EH (cell line): Measurements from ENCODE around the gene PPARGC1A.

Source experiments
- DNase-seq: peaks from one replicate; pipeline ENCODE4 v3.0.0-alpha.2; 2015; ENCODE audit warnings: low read depth

PPARGC1A gene

DNA sequence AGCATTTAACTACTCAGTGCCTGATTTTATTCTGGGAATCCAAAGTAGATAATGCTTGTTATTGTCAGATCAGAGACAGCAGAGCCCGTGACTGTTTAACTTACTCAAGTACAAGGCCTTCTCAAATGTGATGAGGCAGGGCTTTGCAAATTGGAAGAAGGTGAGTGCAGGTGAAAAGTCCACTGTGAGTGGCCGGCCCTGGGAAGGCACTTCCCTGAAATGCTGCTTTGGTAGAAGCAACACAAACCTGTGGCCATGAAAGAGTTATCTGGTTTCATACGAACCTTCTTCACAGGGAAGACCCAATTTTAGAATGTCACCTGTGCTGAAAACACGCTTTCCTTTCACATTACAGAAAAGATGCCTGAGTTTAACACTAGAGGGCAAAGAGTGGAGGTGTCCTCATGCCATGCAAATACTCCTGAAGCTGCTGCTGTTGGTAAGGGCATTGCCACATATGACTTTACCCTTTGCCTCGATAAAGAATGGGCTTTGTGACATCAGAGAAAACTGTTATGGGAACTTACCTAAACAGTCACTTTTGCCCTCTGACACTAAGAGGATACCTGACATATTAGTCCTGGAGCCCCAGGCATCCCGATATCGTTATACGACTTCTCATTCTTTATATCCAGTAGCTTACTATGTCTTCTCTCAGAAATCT is 8.0 kb downstream of the PPARGC1A start:
- DNase-seq, result no peak

DNA sequence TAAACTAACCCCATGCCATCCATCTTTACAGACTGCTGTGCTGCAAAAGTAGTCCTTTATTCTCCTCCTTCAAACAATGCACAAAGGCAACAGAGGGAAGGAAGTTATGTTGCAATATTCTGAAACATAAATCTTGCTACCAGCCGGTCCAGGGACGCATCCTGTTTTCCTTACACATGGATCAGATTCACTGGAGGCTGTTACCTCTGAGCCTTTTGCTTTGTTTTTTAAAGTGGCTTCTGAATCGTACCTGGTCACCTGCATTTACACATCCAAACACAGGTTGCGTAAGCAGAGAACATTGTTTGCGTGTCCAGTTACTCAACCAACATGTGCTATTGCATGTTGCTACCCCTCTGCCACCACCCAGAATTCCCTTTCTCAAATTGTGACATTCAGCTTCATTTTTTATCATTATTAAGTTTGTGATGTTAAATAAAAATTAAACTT is 8.8 kb downstream of the PPARGC1A start:
- no peak for DNase-seq

DNA sequence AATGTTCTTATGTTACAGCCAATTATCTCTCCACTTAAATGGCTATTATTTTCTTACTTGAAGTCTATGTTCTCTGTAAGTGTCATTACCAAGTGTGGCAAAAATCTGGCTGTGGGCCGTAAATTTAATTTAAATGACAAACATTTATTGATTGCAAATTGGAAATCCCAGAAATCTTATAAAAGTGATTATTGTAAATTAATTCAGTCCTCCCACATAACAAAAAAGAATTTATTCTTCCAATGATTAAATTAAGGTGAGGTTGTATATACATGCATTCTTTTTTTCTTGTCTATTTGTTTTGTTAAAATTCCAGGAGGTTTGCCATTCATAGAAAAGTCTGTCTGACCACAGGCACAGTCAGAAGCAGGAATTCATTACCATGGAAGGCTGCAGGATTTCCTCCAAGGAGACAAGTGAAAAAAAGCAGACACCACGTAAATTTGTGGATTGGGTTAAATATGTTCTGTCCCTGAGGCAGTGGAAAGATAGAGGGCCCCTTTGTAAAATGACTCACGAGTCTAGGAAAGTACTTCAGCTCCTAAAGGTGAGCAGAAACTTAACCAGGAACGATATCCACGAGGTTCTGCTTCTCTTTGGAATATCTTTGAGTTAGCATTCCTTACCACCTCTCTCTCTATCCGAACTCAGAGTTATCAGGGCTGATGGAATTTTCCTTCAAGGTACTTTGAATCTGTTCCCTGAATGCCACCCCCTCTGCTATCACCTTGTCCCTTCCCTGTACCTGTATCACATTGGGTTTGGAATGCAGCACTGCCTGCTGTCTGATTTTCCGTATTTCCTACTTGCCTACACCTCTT is 10.7 kb downstream of the PPARGC1A start:
- DNase-seq, result peak; percentile 13

DNA sequence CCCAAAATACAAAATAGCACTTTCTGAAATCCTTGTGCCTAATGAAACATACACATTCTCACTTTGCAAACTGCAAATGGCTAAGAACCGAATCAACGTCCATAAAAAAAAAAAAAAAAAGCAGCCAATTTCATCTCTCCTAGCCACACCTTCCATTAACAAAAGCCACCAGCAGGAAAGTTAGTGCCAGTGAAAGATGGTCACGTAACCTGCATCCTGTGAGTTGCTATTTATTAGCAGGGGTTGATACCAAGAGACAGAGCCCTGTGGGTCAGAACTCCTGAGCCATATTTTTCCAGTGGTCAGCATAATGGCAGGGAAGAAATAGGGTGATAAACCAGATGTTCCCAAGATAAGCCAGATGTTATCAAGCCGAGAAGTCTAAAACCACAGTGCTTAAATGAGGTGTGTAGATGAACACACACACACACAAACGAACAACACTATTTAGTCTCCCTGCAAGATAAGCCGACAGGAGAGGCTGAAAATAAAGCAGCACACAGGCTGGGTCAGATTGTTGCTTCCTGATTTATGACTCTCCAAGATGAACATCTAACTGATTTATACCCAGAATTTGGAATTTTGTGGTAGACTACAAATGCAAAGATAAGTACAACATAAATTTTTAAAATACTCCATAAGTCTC is 11.5 kb downstream of the PPARGC1A start:
- DNase-seq, result no peak

DNA sequence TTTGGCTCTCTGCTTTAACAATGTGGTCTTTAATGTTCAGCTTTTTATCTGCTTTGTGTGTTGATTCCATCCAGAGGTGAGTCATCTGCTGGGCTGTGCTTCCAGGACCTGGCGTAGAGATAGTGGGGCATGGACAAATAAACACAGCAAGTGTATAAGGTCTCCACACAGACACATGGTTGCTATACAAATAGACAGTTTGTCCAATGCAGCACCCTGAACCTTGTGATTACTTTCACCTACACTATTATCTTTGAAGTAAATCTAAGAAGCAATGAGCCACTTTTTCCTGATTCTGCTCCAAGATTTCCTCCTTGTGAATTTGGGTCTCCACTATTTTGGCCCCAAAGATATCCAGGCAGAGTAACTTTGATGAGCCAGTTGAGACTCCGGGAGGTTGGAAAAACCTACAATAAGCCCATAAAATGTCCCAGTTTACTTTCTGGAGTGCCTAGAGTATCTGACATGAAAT is 12.1 kb downstream of the PPARGC1A start:
- DNase-seq, result peak; percentile 25

DNA sequence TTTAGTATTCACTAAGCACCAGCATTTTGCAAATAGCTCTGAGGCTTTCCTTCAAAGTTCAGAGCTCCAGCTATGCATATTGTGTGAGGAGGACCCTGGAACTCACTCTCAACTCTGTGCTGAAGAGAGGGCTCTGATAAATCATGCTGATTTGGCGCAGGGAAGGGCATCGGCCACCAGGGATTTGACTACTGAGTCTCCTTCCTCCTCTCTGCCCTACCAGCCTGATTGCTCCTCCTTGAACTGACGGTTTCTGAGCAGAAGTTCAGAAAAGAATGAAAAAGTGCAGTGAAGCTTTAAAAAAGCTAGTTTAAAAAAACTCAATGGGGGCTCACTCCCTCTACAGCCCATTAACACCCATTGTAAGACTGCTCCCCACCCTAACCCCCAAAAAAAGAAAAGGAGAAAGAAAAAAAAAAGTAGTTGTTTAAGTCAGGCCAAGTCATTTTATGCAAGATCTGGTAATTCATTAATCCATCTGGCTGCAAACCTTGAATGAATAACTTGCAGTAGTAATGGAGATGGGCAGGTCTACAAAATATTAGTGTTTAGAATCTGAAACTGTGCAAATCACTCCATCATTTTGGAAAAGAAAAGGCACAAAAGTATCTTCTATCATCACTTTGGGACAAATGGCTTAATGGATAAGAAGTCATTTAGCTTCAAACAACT is 13.3 kb downstream of the PPARGC1A start:
- no peak for DNase-seq

DNA sequence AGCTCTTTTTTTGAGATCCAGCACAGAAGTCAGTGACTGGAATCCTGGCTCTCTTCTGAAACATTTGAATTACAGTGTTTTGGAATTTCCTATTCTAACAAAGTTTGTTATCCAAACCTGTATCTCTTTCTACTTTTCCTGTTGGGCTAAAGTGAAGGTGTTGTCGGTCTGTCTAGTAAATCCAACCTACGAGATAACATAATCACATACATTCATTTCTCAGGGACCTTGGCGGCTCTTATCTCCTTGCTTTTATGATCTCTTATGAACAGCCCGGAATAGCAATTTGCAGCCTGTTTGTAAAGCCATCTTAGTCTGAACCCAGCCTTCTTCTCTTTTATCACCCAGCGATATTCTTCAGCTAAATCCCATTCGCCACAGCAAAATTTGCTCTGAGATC is 14.5 kb downstream of the PPARGC1A start:
- no peak for DNase-seq

DNA sequence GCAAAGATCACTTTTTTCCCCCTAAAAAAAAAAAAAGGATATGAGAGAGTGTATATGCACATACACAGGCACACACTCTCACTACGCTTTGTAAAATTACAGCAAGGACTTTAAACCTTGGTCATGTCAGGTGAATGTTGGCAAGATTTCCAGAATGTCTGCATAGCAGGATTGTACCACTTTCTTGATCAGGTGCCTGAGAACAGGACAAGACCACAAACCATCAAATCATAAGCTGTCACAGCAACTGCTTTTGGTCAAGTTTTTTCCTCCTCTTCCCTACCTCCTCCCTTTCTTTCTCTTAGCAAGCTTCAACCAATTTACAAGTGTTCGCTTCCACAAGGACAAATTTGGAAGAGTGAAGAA is 15.3 kb downstream of the PPARGC1A start:
- DNase-seq, result no peak

DNA sequence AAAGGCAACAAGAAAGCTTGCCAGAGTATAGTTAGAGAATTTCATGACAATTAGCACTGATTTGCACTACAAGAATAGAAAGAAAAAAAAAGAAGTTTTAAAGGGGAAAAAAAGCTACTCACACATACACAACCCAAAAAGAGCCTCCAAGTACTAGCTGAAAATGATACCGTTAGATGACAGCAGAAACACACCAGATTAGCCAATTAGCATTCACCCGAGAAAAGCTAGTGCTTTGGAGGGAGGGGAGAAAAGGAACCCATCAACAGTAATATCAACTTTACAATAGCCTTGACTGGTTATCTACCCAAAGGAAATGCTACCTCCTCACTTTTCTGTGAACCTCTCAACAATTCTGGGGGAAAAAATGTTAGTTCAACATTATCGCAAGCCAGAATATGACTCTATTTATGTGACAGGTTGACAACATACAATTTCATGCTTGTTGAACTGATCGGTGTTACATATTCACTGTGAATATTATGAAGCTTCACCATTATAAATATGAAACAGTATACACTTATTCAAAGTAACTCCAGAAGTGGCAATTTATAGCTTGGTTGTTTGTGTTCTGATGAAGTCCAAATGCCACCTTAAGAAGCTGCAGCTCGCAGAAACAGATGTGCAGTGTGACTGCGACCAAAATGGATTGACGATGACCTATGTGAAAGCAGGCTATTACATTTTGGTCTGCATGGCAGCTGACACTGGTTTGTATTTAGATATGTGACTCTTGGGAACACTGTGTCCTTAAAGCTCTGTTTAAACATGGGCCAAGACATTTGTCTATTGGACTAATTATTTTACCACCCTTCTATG is 15.9 kb downstream of the PPARGC1A start:
- DNase-seq, result no peak

DNA sequence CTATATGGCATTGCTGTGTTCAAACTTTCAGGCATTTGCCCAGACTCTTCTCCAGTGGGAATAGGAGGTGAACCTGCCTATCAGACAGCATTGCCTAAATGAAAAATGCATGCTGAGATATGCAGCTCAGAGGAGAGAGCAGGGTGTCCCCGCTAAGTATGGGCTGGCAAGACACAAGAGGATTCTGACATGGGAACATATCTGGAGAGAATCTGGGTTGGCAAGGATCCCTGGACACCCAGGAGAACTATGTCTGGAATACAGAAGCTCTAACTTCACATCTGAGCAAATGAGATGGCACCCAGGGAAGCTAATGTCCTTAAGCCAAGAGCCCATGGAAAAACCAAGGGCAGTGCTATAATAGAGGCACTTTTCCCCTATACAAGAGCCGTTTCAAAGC is 18.4 kb downstream of the PPARGC1A start:
- no peak for DNase-seq

DNA sequence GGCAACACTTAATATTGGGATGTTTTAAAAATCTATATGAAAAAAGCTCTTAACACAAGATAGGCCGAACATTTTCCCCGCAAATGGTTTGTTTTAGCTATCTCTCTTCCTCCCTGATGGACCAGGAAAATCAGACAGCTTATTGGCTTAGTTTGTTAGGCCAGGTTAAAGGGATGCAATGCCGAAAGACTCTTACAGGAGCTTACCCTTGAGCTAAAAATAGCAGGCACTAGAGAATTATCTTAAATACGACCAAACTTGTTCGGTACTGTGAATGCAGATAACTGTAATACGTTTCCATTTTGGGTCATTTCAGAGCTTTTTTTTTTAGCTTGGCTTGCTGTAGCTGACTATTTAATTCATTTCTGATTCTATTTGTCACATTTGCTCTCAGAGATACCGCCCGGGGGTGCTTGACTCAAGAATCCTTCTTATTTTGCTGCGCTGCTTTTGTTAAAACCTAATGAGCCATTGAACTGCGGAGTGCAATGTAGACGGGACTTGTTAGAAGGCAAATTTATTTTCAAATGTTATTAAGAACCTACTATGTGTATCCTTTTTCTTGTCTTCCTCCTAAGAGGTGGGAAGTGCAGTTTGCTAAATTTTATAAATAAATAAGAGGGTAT is 23.3 kb downstream of the PPARGC1A start:
- no peak for DNase-seq

DNA sequence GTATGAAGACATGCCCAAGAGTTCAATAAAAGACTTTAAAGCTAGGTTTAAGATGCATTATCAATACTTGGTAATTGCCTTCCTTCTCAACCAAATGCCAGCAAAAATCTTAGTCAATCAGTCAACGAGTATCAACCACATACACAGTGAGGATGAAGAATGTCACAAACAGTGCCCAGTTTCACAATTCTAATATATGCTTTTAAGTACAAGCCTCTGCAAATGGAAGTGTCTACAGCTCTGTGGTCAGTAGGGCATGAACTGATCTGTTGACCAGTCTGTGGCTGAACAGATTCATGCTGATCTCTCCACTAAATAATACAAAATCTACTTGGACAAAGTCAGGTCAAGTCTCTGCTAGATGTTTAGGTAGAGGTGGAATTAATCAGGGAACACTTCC is 27.9 kb downstream of the PPARGC1A start:
- no peak for DNase-seq

DNA sequence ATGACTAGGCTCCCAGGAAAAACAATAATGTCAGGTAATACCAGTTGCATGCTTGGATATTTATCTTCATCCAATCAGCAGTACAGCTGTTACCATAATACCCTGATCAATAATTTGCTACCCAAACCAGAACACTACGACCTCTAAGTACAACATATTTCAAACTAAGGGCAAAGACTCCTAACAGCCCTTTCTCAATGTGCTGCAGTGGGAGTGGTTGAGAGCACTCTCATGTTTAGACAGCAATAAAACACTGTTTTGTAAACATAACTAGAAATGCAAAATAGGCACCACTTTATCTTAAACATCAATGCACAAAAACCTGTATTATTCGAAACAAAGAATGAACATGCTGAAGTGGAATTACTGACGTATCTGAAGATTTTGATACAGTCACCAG is 28.9 kb downstream of the PPARGC1A start:
- no peak for DNase-seq

DNA sequence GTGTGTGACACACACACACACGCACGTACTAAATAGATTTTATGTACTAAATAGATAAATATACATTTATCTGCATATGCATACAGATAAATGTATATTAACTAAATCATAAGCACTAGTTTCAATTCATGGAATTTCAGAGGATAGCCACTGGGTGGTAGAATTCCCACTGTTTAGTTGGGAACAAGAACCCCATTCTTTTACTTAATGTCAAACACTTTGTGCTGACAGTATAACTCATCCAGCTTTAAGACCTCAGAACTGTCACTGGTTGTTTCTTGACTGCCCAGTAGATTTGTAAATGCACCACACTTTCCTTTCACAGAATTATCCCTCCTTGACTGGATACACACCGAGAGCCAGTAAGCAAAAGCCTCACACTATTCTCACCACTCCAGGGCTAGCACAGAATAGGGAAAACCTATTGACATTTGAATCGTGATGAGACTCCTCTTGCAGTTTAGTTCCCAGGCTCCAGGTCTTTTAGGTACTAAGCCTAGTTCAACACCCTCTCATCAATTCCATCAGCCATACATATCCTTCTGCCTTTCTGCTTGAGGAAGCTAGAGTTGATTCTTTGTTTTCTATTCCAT is 32.4 kb downstream of the PPARGC1A start:
- peak; percentile 27 for DNase-seq

DNA sequence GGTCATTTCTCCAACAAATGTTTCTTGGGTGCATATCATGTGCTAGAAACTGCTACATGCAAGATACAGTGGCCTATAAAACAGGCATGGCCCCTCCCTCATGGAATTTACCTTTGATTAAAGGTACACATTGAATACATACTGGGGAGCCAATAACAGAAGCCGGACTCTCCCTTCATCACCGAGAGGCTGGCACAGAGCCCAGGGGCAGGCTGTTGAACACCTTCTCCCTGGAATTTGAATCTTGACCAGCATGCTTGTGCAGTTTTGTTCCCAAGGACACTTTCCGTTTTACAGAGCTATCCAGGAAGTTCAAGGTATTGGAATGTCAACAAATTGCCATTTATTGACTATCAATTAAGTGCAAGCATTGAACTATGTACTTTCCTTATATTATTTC is 33.2 kb downstream of the PPARGC1A start:
- no peak for DNase-seq

DNA sequence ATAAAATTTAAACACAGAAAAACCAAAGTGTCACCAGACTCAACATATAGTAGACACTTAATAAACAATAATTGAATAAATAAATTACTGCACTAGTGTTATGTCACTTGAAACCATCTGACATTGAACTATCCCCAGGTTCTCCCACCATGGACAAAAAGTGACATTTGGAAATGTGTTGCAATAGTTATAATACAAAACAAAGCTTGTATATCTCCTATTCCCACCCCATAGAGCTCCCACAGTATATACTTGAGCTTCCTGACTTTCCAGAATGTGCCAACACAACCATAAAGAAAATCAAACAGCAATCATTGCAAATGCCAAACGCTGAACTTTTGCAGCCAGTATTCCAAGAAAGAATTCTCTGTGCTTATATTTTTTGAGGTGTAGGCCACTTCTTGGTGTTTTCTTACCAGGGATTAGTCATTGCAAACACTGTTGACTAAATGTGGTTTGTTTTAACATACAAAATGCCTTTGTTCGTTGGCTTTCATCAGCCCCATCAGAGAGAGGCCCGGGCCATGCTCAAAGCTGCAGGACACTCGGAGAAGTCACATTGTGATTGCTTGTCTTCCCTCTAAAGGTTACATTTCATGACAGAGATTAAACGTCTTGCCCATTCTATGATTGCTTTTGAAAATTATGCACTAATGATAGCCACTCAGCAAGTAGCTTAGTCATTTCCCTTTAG is 33.8 kb downstream of the PPARGC1A start:
- DNase-seq, result no peak

DNA sequence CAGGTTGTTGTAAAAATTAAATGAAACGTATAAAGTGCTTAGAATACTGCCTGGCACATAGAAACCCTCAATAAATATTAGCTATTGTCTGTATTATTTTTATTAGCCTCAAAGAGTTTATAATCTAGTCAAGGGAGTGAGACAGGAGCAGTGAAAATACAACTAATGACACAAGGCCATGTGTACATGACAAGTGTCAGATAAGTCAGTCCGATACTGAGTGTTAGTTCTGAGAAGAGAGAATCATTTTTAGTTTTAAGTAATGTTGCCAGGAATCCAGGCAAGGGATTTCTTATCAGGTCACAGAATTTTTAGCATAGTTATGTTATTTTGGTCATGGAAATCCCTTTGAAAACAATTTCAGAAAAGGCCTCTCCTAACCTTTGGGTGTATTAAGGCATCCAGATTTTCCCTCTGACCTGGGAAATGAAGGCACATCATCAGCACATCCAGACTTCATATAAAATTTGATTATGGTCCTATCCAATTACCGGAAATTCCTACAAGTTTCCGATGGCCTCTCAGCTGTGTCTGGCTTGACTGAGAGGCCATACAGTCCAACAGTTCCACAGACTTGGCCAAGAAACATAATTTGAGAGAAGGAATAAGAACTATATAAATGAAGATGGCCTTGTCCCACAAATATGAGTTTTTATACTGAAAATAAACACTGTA is 35.7 kb downstream of the PPARGC1A start:
- DNase-seq, result no peak

DNA sequence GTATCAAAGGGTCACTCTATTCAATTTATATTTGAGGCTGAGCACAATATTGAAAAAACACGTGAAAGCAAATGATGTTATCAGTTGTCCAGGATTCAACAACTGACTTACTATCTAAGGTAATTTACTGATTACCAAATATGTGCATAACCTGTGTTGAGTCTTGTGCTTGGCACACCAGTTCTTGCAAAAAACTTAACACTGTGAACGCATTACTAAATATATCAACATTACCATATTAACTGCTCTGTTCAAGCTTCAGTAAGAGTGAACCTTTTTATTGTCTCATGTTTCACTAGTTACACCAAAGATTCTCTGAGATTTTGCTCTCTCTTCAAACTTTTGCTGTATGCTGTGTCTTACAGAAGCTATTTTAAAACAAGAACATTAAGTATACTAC is 38.4 kb downstream of the PPARGC1A start:
- no peak for DNase-seq

DNA sequence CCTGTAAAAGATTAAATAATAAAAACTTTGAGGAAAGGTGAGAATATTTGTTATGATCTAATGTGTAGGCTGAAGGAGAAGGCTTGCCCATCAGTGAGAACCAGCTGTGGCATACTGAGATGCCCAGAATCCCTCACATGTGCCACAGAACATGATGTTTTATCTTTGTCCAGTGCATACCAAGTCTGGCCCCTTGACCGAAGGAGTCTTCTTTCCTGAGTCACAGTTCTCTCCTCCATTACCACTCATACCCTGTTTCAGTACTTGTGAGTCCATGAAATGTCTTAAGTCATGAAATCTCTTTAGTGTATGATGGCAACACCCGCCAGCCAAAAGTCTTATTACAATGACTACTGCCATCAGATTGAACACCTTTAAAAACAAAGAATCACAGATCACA is 42.7 kb downstream of the PPARGC1A start:
- DNase-seq, result no peak

DNA sequence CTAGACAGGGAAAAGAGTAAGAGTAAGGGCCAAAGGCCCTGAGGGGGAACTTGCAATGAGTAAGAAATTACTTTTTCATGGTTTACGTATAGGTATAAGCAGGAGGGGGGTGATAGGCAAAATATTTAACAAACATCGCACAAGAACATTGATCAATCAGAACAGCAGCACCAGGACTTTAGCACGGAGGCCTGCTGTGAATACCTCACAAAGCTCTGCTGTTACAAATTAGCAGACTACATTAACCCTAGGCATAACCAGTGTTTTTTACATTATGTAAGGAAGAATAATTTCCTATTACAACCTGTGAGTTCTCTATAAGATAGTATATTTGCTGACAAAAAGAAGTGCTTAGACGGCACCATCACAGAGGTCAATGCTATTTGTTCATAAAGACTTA is 44.9 kb downstream of the PPARGC1A start:
- no peak for DNase-seq
